ENCODE data around the gene ANO1. TPM values are rescaled to one million over a fixed set of nuclear protein-coding genes. Genes with fewer than 3 reads are reported as not detected.

ANO1 gene
- total and polyA plus RNA-seq, 2 donors (not counting 1 experiment from before 2014, with no cell fraction given) = not detected

DNA sequence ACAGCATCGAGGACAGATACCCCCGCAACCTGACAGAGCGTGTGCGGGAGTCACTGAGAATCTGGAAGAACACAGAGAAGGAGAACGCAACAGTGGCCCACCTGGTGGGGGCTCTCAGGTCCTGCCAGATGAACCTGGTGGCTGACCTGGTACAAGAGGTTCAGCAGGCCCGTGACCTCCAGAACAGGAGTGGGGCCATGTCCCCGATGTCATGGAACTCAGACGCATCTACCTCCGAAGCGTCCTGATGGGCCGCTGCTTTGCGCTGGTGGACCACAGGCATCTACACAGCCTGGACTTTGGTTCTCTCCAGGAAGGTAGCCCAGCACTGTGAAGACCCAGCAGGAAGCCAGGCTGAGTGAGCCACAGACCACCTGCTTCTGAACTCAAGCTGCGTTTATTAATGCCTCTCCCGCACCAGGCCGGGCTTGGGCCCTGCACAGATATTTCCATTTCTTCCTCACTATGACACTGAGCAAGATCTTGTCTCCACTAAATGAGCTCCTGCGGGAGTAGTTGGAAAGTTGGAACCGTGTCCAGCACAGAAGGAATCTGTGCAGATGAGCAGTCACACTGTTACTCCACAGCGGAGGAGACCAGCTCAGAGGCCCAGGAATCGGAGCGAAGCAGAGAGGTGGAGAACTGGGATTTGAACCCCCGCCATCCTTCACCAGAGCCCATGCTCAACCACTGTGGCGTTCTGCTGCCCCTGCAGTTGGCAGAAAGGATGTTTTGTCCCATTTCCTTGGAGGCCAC is 128.3 kb downstream of the ANO1 start:
- DNase-seq (no peak), ATAC-seq (ENCODE audit: low read depth) (no peak)
- ChIA-PET POLR2A (no interaction called here), CTCF (interaction anchor here (0.5 to 2.5 kb wide), 2 partner anchors 10 to 20 kb away, joined by 4 to 14 read pairs; no protein-coding TSS in a partner anchor)
- Histone ChIP-seq H3K27me3 (replicated peaks in 1 of 4; ENCODE audit: control extremely low read depth in 1 of 4, control insufficient read depth in 3 of 4, insufficient read depth in 4 of 4, low read length in 3 of 4) (no peaks in the 10 kb centered on the region), H2AFZ (ENCODE audit: insufficient read depth, low read depth, low read length, poor library complexity, severe bottlenecking) (no peak overlapping the region), H3K27ac (ENCODE audit: low read length in 2 of 2) (no peak overlapping the region), H3K9ac (ENCODE audit: low read length) (no peak overlapping the region), H3K4me2 (replicated peaks; ENCODE audit: low read depth, low read length, poor library complexity, severe bottlenecking) (no peak overlapping the region), H3K9me3 (ENCODE audit: control extremely low read depth in 1 of 3, control insufficient read depth in 2 of 3, insufficient read depth in 1 of 3, low read length in 2 of 3) (no peaks in the 10 kb centered on the region), H4K20me1 (ENCODE audit: control insufficient read depth, insufficient read depth, low read length, poor library complexity, severe bottlenecking) (peaks cover 60% of the 10 kb centered on the region), H3K4me1 (ENCODE audit: control insufficient read depth in 2 of 2, insufficient read depth in 2 of 2, low read length in 2 of 2) (peaks cover 18 to 26% of the 10 kb centered on the region in 2 donors), H3K4me3 (ENCODE audit: control extremely low read depth in 1 of 5, extremely low read depth in 1 of 5, insufficient read depth in 1 of 5, low read depth in 2 of 5, low read length in 4 of 5) (no peak overlapping the region), H3K36me3 (replicated peaks in 1 of 2; ENCODE audit: control extremely low read depth in 1 of 2, control insufficient read depth in 1 of 2, extremely low read depth in 1 of 2, insufficient read depth in 2 of 2, low read length in 1 of 2) (peaks cover 6 to 57% of the 10 kb centered on the region in 2 experiments), H3K79me2 (ENCODE audit: control insufficient read depth, insufficient read depth, low read length) (peaks cover 60% of the 10 kb centered on the region)
- TF ChIP-seq, protein P1, sequence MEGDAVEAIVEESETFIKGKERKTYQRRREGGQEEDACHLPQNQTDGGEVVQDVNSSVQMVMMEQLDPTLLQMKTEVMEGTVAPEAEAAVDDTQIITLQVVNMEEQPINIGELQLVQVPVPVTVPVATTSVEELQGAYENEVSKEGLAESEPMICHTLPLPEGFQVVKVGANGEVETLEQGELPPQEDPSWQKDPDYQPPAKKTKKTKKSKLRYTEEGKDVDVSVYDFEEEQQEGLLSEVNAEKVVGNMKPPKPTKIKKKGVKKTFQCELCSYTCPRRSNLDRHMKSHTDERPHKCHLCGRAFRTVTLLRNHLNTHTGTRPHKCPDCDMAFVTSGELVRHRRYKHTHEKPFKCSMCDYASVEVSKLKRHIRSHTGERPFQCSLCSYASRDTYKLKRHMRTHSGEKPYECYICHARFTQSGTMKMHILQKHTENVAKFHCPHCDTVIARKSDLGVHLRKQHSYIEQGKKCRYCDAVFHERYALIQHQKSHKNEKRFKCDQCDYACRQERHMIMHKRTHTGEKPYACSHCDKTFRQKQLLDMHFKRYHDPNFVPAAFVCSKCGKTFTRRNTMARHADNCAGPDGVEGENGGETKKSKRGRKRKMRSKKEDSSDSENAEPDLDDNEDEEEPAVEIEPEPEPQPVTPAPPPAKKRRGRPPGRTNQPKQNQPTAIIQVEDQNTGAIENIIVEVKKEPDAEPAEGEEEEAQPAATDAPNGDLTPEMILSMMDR (IDR thresholded peaks at IDR 0.05) = no peak
- no peak for TF ChIP-seq EZH2 (IDR thresholded peaks at IDR 0.05; ENCODE audit: borderline replicate concordance, insufficient read depth, low read depth, low read length, poor library complexity, severe bottlenecking)
- WGBS (ENCODE audit: insufficient coverage) = 98% methylated on average over 18 of the region's 22 CpGs
- intact Hi-C loops (cut with micrococcal nuclease) = no loop called here
- Mint-ChIP-seq H3K9me3 (ENCODE audit: insufficient read depth) (no peaks in the 10 kb centered on the region), H3K27ac (no peak overlapping the region), H3K4me1 (peaks cover 37% of the 10 kb centered on the region), H3K27me3 (no peaks in the 10 kb centered on the region), H3K4me3 (no peak overlapping the region)

DNA sequence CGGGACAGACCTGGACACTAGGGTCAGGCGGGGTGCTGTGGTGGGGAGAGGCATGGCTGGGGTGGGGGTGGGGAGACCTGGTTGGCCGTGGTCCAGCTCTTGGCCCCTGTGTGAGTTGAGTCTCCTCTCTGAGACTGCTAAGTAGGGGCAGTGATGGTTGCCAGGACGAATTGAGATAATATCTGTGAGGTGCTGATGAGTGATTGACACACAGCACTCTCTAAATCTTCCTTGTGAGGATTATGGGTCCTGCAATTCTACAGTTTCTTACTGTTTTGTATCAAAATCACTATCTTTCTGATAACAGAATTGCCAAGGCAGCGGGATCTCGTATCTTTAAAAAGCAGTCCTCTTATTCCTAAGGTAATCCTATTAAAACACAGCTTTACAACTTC is 128.9 kb downstream of the ANO1 start:
- ATAC-seq (ENCODE audit: low read depth) (no peak), DNase-seq (no peak)
- H3K27me3 ChIP-seq (replicated peaks in 1 of 4; ENCODE audit: control extremely low read depth in 1 of 4, control insufficient read depth in 3 of 4, insufficient read depth in 4 of 4, low read length in 3 of 4) = no peaks in the 10 kb centered on the region
- TF ChIP-seq EZH2 (IDR thresholded peaks at IDR 0.05; ENCODE audit: borderline replicate concordance, insufficient read depth, low read depth, low read length, poor library complexity, severe bottlenecking) = no peak
- TF ChIP-seq, protein P1 (IDR thresholded peaks at IDR 0.05) = no peak
- Mint-ChIP-seq H3K4me1 (peaks cover 37% of the 10 kb centered on the region), H3K4me3 (no peak overlapping the region), H3K27ac (no peak overlapping the region), H3K27me3 (no peaks in the 10 kb centered on the region), H3K9me3 (ENCODE audit: insufficient read depth) (no peaks in the 10 kb centered on the region)
- H3K36me3 ChIP-seq (replicated peaks in 1 of 2; ENCODE audit: control extremely low read depth in 1 of 2, control insufficient read depth in 1 of 2, extremely low read depth in 1 of 2, insufficient read depth in 2 of 2, low read length in 1 of 2) = peaks cover 6 to 57% of the 10 kb centered on the region in 2 experiments
- H3K4me1 ChIP-seq (ENCODE audit: control insufficient read depth in 2 of 2, insufficient read depth in 2 of 2, low read length in 2 of 2) = peaks cover 18 to 26% of the 10 kb centered on the region in 2 donors
- ChIA-PET CTCF (interaction anchor here (2.5 kb wide), 1 partner anchor 11 kb away, joined by 14 read pairs; no protein-coding TSS in a partner anchor), POLR2A (no interaction called here)
- H3K27ac ChIP-seq (ENCODE audit: low read length in 2 of 2) = no peak overlapping the region
- H3K9ac ChIP-seq (ENCODE audit: low read length) = no peak overlapping the region
- no peaks in the 10 kb centered on the region for H3K9me3 ChIP-seq (ENCODE audit: control extremely low read depth in 1 of 3, control insufficient read depth in 2 of 3, insufficient read depth in 1 of 3, low read length in 2 of 3)
- intact Hi-C loops (cut with micrococcal nuclease) = no loop called here
- peaks cover 60% of the 10 kb centered on the region for H3K79me2 ChIP-seq (ENCODE audit: control insufficient read depth, insufficient read depth, low read length)
- H3K4me2 ChIP-seq (replicated peaks; ENCODE audit: low read depth, low read length, poor library complexity, severe bottlenecking) = no peak overlapping the region
- WGBS (ENCODE audit: insufficient coverage) = 100% methylated on average over 3 of the region's 6 CpGs
- H3K4me3 ChIP-seq (ENCODE audit: control extremely low read depth in 1 of 5, extremely low read depth in 1 of 5, insufficient read depth in 1 of 5, low read depth in 2 of 5, low read length in 4 of 5) = no peak overlapping the region
- no peak overlapping the region for H2AFZ ChIP-seq (ENCODE audit: insufficient read depth, low read depth, low read length, poor library complexity, severe bottlenecking)
- peaks cover 60% of the 10 kb centered on the region for H4K20me1 ChIP-seq (ENCODE audit: control insufficient read depth, insufficient read depth, low read length, poor library complexity, severe bottlenecking)

Data from B cell (primary cell).